ACC112 (cell line): ENCODE results near the gene TMEM254.
"Not testable (repeated sequence)": the region's sequence is repeated elsewhere in the genome, so short reads cannot be mapped to it uniquely, and the experiment has no call there.

ENCODE experiments used
- H2AFZ ChIP-seq: fragments of 200-600 bp; sonication (generic); one replicate; pipeline ENCODE4 v1.6.0; 2017; ENCODE audit warnings: antibody characterized with exemption, low read length; ENCODE audit not compliant: unreplicated experiment
- H3K27ac ChIP-seq: fragments of 200-600 bp; sonication (generic); 2 replicates; pipeline ENCODE4 v1.5.1; 2014; ENCODE audit warnings: low read depth, mild to moderate bottlenecking, antibody characterized with exemption, low read length, moderate library complexity
- H3K27me3 ChIP-seq: fragments of 200-600 bp; sonication (generic); 2 replicates; pipeline ENCODE4 v1.6.1; 2014; ENCODE audit warnings: mild to moderate bottlenecking, antibody characterized with exemption, low read length, moderate library complexity, mixed read lengths; ENCODE audit not compliant: insufficient read depth
- H3K36me3 ChIP-seq: fragments of 200-600 bp; sonication (generic); 2 replicates; pipeline ENCODE4 v1.6.1; 2016; ENCODE audit warnings: mild to moderate bottlenecking, antibody characterized with exemption, low read length, moderate library complexity, mixed read lengths; ENCODE audit not compliant: insufficient read depth
- H3K4me1 ChIP-seq: fragments of 200-600 bp; sonication (generic); one replicate; pipeline ENCODE4 v1.6.1; 2016; ENCODE audit warnings: low read length, mixed read lengths; ENCODE audit not compliant: insufficient read depth, unreplicated experiment, control insufficient read depth
- H3K4me3 ChIP-seq: fragments of 200-600 bp; sonication (generic); 2 replicates; pipeline ENCODE4 v1.5.1; 2014; ENCODE audit warnings: mild to moderate bottlenecking, low read depth, low read length
- H3K79me2 ChIP-seq: fragments of 200-600 bp; sonication (generic); one replicate; pipeline ENCODE4 v1.6.0; 2016; ENCODE audit warnings: low read length; ENCODE audit not compliant: control insufficient read depth, unreplicated experiment, insufficient read depth

The TMEM254 gene, protein sequence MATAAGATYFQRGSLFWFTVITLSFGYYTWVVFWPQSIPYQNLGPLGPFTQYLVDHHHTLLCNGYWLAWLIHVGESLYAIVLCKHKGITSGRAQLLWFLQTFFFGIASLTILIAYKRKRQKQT

GRCh38 chr10:80078448-80079311, at the start of gene TMEM254:
Gene TMEM254 (plus strand): TSS chr10:80078665. CDS start chr10:80078700, 35 bp downstream.
- Histone ChIP-seq H3K36me3 (no peaks in the 10 kb centered on the region), H3K4me3 (peak within 1 kb of the TSS; percentile 92), H3K4me1 (peaks cover 23% of the 10 kb centered on the region), H2AFZ (peak within 1 kb of the TSS; percentile 93), H3K79me2 (no peaks in the 10 kb centered on the region), H3K27ac (peak within 1 kb of the TSS; percentile 77), H3K27me3 (no peaks in the 10 kb centered on the region)

DNA sequence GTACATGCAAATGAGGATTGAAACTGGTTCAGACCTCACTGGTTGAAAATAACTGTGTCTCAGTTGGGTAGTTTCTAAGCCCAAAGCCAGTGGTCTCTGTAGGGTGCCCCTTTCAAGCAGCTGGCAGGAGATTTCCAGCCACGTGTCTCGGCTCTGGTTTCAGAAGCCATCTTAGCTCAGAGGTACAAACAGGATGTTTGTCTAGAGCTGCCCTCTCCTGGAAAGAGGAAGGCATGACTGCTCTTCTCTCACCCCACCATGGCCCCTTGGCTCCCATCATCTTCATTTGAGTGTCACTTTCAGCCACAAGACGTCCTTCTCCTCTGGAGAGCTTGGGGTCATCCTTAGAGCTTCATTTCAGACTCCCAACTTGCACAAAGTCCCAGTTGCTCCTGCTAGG, 49.3 kb upstream of the TMEM254 start:
- H3K27ac ChIP-seq, H2AFZ ChIP-seq, H3K4me1 ChIP-seq, H3K36me3 ChIP-seq, H3K27me3 ChIP-seq, H3K4me3 ChIP-seq, H3K79me2 ChIP-seq: not testable (repeated sequence)

DNA sequence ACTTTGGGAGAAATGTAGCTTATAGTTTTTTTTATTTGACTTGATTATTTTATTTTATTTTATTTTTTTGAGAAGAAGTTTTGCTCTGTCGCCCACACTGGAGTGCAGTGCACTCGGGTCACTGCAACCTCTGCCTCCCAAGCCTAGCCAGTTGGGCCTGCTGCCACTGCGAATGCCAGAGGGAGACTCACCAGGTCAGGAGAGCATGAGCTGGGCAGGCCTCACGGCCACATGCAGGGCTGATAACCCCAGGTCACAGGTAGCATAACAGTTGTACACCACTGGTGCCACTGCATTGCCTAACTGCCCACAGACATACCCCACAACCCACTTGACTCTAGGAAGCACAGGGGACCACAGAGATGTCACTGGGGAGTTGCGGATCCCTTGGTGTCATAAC, 48.6 kb upstream of the TMEM254 start:
- H3K4me3 ChIP-seq, H3K27me3 ChIP-seq, H2AFZ ChIP-seq, H3K79me2 ChIP-seq, H3K36me3 ChIP-seq, H3K4me1 ChIP-seq, H3K27ac ChIP-seq: not testable (repeated sequence)

- Histone ChIP-seq H3K27ac (no peak overlapping the region), H3K4me1 (no peaks in the 10 kb centered on the region), H3K27me3 (no peaks in the 10 kb centered on the region), H3K36me3 (no peaks in the 10 kb centered on the region), H2AFZ (no peak overlapping the region), H3K79me2 (no peaks in the 10 kb centered on the region), H3K4me3 (no peak overlapping the region)
Measured at GRCh38 chr10:80032503-80032902, 46.0 kb upstream of the TMEM254 start.

DNA sequence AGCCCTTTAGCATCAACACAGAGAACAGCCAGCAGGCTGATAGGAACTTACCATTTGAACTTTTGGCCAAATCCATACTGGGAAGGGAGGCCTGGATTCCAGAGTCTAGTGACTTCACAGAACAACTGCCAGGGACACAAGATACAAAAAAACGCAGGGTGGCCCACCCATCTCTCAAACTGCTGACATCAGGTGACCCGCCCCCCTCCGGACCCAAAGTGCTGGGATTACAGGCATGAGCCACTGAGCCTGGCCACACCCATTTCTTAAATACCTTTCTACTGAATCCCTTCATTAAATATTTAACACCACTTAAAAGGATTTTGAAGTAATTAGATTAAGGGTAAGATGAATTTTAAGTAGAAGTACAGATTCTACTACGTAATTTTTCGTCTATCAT, 43.7 kb upstream of the TMEM254 start:
- H3K27ac ChIP-seq, H3K79me2 ChIP-seq, H3K36me3 ChIP-seq, H2AFZ ChIP-seq, H3K4me3 ChIP-seq, H3K27me3 ChIP-seq, H3K4me1 ChIP-seq: not testable (repeated sequence)

DNA sequence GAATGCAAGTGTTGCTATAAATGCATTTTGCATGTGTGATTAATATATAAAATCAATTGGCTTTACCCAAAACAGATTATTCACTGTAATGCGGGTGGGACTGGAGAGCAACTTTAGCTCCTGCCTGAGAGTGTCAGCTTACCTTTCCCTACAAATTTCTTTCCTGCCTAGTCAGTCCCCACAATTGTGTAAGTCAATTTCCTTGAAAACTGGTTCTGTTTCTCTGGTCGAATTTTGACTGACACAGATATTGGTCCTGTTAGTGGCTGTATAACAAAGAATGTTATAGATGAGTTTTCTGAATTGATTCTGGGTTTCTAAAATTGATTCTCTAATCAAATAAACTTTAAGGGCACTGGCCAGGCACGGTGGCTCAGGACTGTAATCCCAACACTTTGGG, 43.0 kb upstream of the TMEM254 start:
- H2AFZ ChIP-seq, H3K36me3 ChIP-seq, H3K4me3 ChIP-seq, H3K27ac ChIP-seq, H3K27me3 ChIP-seq, H3K4me1 ChIP-seq, H3K79me2 ChIP-seq: not testable (repeated sequence)

DNA sequence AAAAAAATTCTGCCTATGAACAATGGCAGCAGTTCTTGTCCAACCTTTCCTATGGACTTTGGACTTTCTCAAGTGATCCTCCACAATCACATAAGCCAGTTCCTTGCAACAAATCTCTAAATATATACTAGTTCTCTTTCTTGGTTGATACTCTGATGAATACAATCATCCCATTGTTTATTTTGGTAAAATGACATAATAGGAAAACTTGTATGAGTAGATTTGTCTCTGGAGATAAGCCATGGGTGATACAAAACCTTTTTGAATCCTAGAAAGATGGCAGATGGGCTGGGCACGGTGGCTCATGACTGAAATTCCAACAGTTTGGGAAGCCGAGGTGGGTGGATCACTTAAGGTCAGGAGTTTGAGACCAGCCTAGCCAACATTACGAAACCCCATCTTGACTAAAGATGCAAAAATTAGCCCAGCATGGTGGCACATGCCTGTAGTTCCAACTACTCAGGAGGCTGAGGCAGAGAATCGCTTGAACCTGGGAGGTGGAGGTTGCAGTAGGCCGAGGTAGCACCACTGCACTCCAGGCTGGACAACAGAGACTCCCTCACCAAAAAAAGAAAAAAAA, 41.5 kb upstream of the TMEM254 start:
- H3K27ac ChIP-seq, H3K36me3 ChIP-seq, H3K4me3 ChIP-seq, H2AFZ ChIP-seq, H3K4me1 ChIP-seq, H3K79me2 ChIP-seq, H3K27me3 ChIP-seq: not testable (repeated sequence)

GRCh38 chr10:80038226-80038625, 40.2 kb upstream of the TMEM254 start:
- not testable (repeated sequence) for H3K79me2 ChIP-seq, H3K27ac ChIP-seq, H3K4me1 ChIP-seq, H3K27me3 ChIP-seq, H3K4me3 ChIP-seq, H2AFZ ChIP-seq, H3K36me3 ChIP-seq

- Histone ChIP-seq H3K27ac (no peak overlapping the region), H3K27me3 (no peaks in the 10 kb centered on the region), H3K4me1 (no peaks in the 10 kb centered on the region), H3K36me3 (no peaks in the 10 kb centered on the region), H3K4me3 (no peak overlapping the region), H2AFZ (no peak overlapping the region), H3K79me2 (no peaks in the 10 kb centered on the region)
Measured at GRCh38 chr10:80041162-80041561, 37.3 kb upstream of the TMEM254 start.

- H3K27ac ChIP-seq, H3K79me2 ChIP-seq, H2AFZ ChIP-seq, H3K4me3 ChIP-seq, H3K4me1 ChIP-seq, H3K27me3 ChIP-seq, H3K36me3 ChIP-seq: not testable (repeated sequence)
Measured at GRCh38 chr10:80044935-80045334, 33.5 kb upstream of the TMEM254 start.
